Neural cell (in vitro differentiated cells): Measurements from ENCODE around the gene GHRH. TPM values are rescaled to one million over a fixed set of nuclear protein-coding genes. Genes with fewer than 3 reads are reported as not detected.

Experiments
- H2AFZ ChIP-seq: fragments of 200-600, 300-800 bp; sonication (generic), shearing (Covaris generic); 2 replicates; pipeline ENCODE4 v1.6.0; 2014; ENCODE audit warnings: low read depth, mild to moderate bottlenecking, antibody characterized with exemption, low read length, moderate library complexity
- H3F3A ChIP-seq: fragments of 200-600 bp; shearing (Covaris generic); 2 replicates; pipeline ENCODE4 v1.6.1; 2016; ENCODE audit warnings: mild to moderate bottlenecking, moderate library complexity, mixed read lengths, antibody characterized with exemption, low read length; ENCODE audit not compliant: insufficient read depth, poor library complexity, severe bottlenecking
- H3K27ac ChIP-seq: fragments of 200-600, 300-800 bp; sonication (generic), shearing (Covaris generic); 2 replicates; pipeline ENCODE4 v1.5.1; 2014; ENCODE audit warnings: mild to moderate bottlenecking, low read length, moderate library complexity
- H3K27me3 ChIP-seq: fragments of 300-800, 200-600 bp; sonication (generic), shearing (Covaris generic); 2 replicates; pipeline ENCODE4 v1.6.0; 2014; ENCODE audit warnings: mild to moderate bottlenecking, low read depth, low read length, moderate library complexity; ENCODE audit not compliant: insufficient read depth
- H3K36me3 ChIP-seq: fragments of 300-800, 200-600 bp; sonication (generic), shearing (Covaris generic); 2 replicates; pipeline ENCODE4 v1.5.1; 2014; ENCODE audit warnings: mild to moderate bottlenecking, antibody characterized with exemption, low read length, moderate library complexity; ENCODE audit not compliant: insufficient read depth
- H3K4me2 ChIP-seq: fragments of 300-800, 200-600 bp; sonication (generic), shearing (Covaris generic); 2 replicates; pipeline ENCODE4 v1.6.0; 2014; ENCODE audit warnings: mild to moderate bottlenecking, low read length
- H3K4me3 ChIP-seq: fragments of 300-800, 200-600 bp; sonication (generic), shearing (Covaris generic); 2 replicates; pipeline ENCODE4 v1.5.1; 2014; ENCODE audit warnings: mild to moderate bottlenecking, low read length, moderate library complexity
- H3K79me2 ChIP-seq: fragments of 200-600 bp; shearing (Covaris generic); replicated peaks from 2 replicates; pipeline ENCODE4 v1.6.0; 2014; ENCODE audit warnings: mild to moderate bottlenecking, low read length, moderate library complexity; ENCODE audit not compliant: insufficient read depth
- H3K9ac ChIP-seq: fragments of 300-800, 200-600 bp; sonication (generic), shearing (Covaris generic); 2 replicates; pipeline ENCODE4 v1.6.1; 2016; ENCODE audit warnings: mild to moderate bottlenecking, low read length, mixed read lengths
- H3K9me2 ChIP-seq: fragments of 200-600 bp; shearing (Covaris generic); 2 replicates; pipeline ENCODE4 v1.6.1; 2016; ENCODE audit warnings: mild to moderate bottlenecking, low read length, mixed read lengths; ENCODE audit not compliant: insufficient read depth
- H3K9me3 ChIP-seq: fragments of 200-600, 300-800 bp; sonication (generic), shearing (Covaris generic); 2 replicates; pipeline ENCODE4 v1.6.1; 2016; ENCODE audit warnings: mild to moderate bottlenecking, mixed run types, low read length, moderate library complexity, mixed read lengths
- H4K20me1 ChIP-seq: fragments of 200-600 bp; shearing (Covaris generic); 2 replicates; pipeline ENCODE4 v1.6.1; 2016; ENCODE audit warnings: mild to moderate bottlenecking, mixed run types; ENCODE audit not compliant: insufficient read depth
- EP300 ChIP-seq: fragments of 450-650 bp; conservative IDR thresholded peaks from 2 replicates; pipeline ENCODE4 v1.6.1; 2014; ENCODE audit warnings: antibody characterized with exemption, mild to moderate bottlenecking, moderate library complexity; ENCODE audit not compliant: poor library complexity, severe bottlenecking
- EZH2 ChIP-seq: fragments of 200-600, 300-800 bp; shearing (Covaris generic), sonication (generic); IDR thresholded peaks from 2 replicates; pipeline ENCODE4 v1.6.1; 2014; ENCODE audit warnings: antibody characterized with exemption, low read length, borderline replicate concordance, mild to moderate bottlenecking; ENCODE audit not compliant: insufficient read depth, poor library complexity, severe bottlenecking
- MXI1 ChIP-seq: fragments of 450-650 bp; conservative IDR thresholded peaks from 2 replicates; pipeline ENCODE4 v1.6.1; 2014; ENCODE audit warnings: antibody characterized with exemption, mild to moderate bottlenecking; ENCODE audit not compliant: poor library complexity, severe bottlenecking
- POLR2AphosphoS5 ChIP-seq: IDR thresholded peaks from 2 replicates; pipeline ENCODE4 v1.6.1; 2012
- RAD21 ChIP-seq: fragments of 450-650 bp; conservative IDR thresholded peaks from 2 replicates; pipeline ENCODE4 v1.6.1; 2014; ENCODE audit warnings: antibody characterized with exemption, mild to moderate bottlenecking, moderate library complexity
- REST ChIP-seq: IDR thresholded peaks from 2 replicates; pipeline ENCODE4 v1.6.1; 2012; ENCODE audit warnings: borderline replicate concordance
- SMC3 ChIP-seq: fragments of 450-650 bp; conservative IDR thresholded peaks from 2 replicates; pipeline ENCODE4 v1.6.1; 2014; ENCODE audit warnings: antibody characterized with exemption, mild to moderate bottlenecking, moderate library complexity; ENCODE audit not compliant: poor library complexity
- TAF1 ChIP-seq: IDR thresholded peaks from 2 replicates; pipeline ENCODE4 v1.6.1; 2012; ENCODE audit warnings: low read depth
- polyA plus RNA-seq: library from polyadenylated mRNA; depleted of rRNA; stranded (reverse); fragments of >200 nt; gene quantifications from 2 replicates; pipeline ENCODE4 v1.2.3, GENCODE V29; 2014
- TF ChIP-seq, protein P1 (sequence below): fragments of 450-650 bp; IDR thresholded peaks from 2 replicates; pipeline ENCODE4 v1.5.1; 2014; ENCODE audit warnings: antibody characterized with exemption, mild to moderate bottlenecking, moderate library complexity; ENCODE audit not compliant: poor library complexity, severe bottlenecking

GHRH gene
- polyA plus RNA-seq, 1 donor from 2014 or later: not detected

DNA sequence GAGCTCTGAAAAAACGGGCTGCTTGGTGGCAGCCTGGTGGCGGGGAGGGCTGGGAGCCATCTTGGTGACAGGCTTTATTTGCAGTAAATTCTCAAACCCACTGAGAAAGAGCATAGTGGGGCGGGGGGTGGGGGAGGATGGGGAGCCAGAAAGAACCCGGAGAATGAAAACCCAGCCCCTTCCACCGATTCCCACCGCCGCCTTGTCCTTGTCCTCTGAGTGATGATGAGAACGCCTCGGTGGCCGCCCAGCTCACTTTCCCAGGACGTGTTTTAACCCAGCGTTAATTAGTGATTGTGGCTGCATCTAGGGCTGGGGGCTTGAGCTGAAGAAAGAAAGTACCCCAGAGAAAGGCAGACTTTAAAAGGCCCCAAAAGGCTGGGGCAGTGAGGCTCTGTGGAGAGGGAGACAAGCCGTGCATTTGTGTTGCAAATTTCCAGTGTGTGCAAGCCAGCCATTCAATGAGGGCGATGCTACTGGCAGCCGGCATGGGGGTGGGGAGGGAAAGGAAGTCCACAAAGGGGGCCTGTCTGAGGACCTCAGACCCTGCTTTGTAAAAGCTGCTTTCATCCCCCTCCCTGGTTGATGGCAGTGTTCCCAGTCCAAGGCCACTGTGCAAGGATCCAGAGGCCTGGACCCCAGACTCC lies 6.2 kb upstream of the GHRH start:
- H2AFZ ChIP-seq: no peak overlapping the region

GRCh38 chr20:37266940-37267666 lies 5.5 kb upstream of the GHRH start:
- peaks cover 5% of the 10 kb centered on the region for H3F3A ChIP-seq
- no peak overlapping the region for H3K4me2 ChIP-seq
- no peaks in the 10 kb centered on the region for H4K20me1 ChIP-seq
- H3K4me3 ChIP-seq: no peak overlapping the region
- no peaks in the 10 kb centered on the region for H3K36me3 ChIP-seq
- H3K27me3 ChIP-seq: no peaks in the 10 kb centered on the region
- H3K9me2 ChIP-seq: no peaks in the 10 kb centered on the region
- H3K9me3 ChIP-seq: no peaks in the 10 kb centered on the region
- TF ChIP-seq, protein P1, sequence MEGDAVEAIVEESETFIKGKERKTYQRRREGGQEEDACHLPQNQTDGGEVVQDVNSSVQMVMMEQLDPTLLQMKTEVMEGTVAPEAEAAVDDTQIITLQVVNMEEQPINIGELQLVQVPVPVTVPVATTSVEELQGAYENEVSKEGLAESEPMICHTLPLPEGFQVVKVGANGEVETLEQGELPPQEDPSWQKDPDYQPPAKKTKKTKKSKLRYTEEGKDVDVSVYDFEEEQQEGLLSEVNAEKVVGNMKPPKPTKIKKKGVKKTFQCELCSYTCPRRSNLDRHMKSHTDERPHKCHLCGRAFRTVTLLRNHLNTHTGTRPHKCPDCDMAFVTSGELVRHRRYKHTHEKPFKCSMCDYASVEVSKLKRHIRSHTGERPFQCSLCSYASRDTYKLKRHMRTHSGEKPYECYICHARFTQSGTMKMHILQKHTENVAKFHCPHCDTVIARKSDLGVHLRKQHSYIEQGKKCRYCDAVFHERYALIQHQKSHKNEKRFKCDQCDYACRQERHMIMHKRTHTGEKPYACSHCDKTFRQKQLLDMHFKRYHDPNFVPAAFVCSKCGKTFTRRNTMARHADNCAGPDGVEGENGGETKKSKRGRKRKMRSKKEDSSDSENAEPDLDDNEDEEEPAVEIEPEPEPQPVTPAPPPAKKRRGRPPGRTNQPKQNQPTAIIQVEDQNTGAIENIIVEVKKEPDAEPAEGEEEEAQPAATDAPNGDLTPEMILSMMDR: no peak
- TF ChIP-seq RAD21: no peak
- H3K79me2 ChIP-seq: no peaks in the 10 kb centered on the region
- H2AFZ ChIP-seq: no peak overlapping the region
- no peak overlapping the region for H3K9ac ChIP-seq
- no peak overlapping the region for H3K27ac ChIP-seq

More for the DNA sequence above, 6.2 kb upstream of the GHRH start:
- Histone ChIP-seq H3K9me2 (no peaks in the 10 kb centered on the region), H3K79me2 (no peaks in the 10 kb centered on the region), H3K27me3 (no peaks in the 10 kb centered on the region), H3K4me2 (no peak overlapping the region), H3K9me3 (no peaks in the 10 kb centered on the region), H3K9ac (no peak overlapping the region), H3K4me3 (no peak overlapping the region), H4K20me1 (no peaks in the 10 kb centered on the region), H3K36me3 (no peaks in the 10 kb centered on the region), H3K27ac (no peak overlapping the region), H3F3A (peaks cover 5% of the 10 kb centered on the region)
- TF ChIP-seq RAD21: no peak
- no peak for TF ChIP-seq MXI1
- TF ChIP-seq TAF1: no peak
- no peak for TF ChIP-seq REST
- TF ChIP-seq, protein P1: no peak
- TF ChIP-seq POLR2AphosphoS5: no peak
- no peak for TF ChIP-seq SMC3
- no peak for TF ChIP-seq EP300
- TF ChIP-seq EZH2: no peak
